Stimulated activated CD8-positive, alpha-beta memory T cell treated with anti-CD3 and anti-CD28 coated beads, Interleukin-7, amount 100 ng/mL, for 48 hours (primary cell): ENCODE results near the gene RAB34.
"Not testable (repeated sequence)": the region's sequence is repeated elsewhere in the genome, so short reads cannot be mapped to it uniquely, and the experiment has no call there.

Source experiments
- DNase-seq, 2 donors: peaks; one replicate each; pipeline ENCODE4 v3.0.0-alpha.2; 2020; ENCODE audit warnings: low read depth in 1 of 2; ENCODE audit errors: extremely low read depth in 1 of 2

RAB34 gene

GRCh38 chr17:28746611-28747050, 29.0 kb upstream of the RAB34 start:
- no peak for DNase-seq

GRCh38 chr17:28745786-28746411, 28.2 kb upstream of the RAB34 start:
- DNase-seq = no peak

GRCh38 chr17:28744972-28745785, 27.5 kb upstream of the RAB34 start:
- no peak for DNase-seq

- DNase-seq = no peak
Observed at GRCh38 chr17:28744104-28744971, 26.7 kb upstream of the RAB34 start.

- DNase-seq = peak; percentile 71 to 74
Observed at GRCh38 chr17:28743243-28744103, 25.8 kb upstream of the RAB34 start, which contains the start of gene TRAF4. TSS of gene TRAF4 (plus strand) at chr17:28744011. CDS start at chr17:28744113, 102 bp downstream.

GRCh38 chr17:28741358-28742349, 24.0 kb upstream of the RAB34 start:
- DNase-seq = no peak

GRCh38 chr17:28740406-28741357, 23.0 kb upstream of the RAB34 start:
- DNase-seq = no peak

- peak in 1 of 2 donors; percentile 60 for DNase-seq
Observed at GRCh38 chr17:28738680-28739384, 21.2 kb upstream of the RAB34 start.

- no peak for DNase-seq
Observed at GRCh38 chr17:28737770-28738679, 20.4 kb upstream of the RAB34 start.

GRCh38 chr17:28737316-28737715, 19.6 kb upstream of the RAB34 start:
- DNase-seq = no peak

GRCh38 chr17:28735913-28736769, 18.5 kb upstream of the RAB34 start:
- DNase-seq = not testable (repeated sequence)

GRCh38 chr17:28735242-28735722, 17.6 kb upstream of the RAB34 start:
- no peak for DNase-seq

GRCh38 chr17:28734712-28735241, 17.1 kb upstream of the RAB34 start:
- DNase-seq = no peak

- DNase-seq = no peak
Observed at GRCh38 chr17:28733346-28733745, 15.7 kb upstream of the RAB34 start.

GRCh38 chr17:28729950-28730330, 12.3 kb upstream of the RAB34 start:
- no peak for DNase-seq
